Esophagus muscularis mucosa (tissue), 4 donors: ENCODE measurements around the gene WFDC1.

Experiments used
- EP300 ChIP-seq: sonication (generic); formaldehyde crosslinking; IDR thresholded peaks from one replicate; pipeline ENCODE4 v1.6.1; 2017; ENCODE audit warnings: antibody characterized with exemption
- POLR2A ChIP-seq: fragments of 450-650 bp; IDR thresholded peaks from one replicate; pipeline ENCODE4 v1.6.1; 2017; ENCODE audit warnings: antibody characterized with exemption, moderate library complexity, mild to moderate bottlenecking, low read depth
- TF ChIP-seq, protein P1 (sequence below), 3 experiments: fragments of 200-600 bp in 2 of 3; fragments of 450-650 bp in 1 of 3; sonication (generic) in 2 of 3; IDR thresholded peaks; one replicate each; pipeline ENCODE4 v1.5.1; 2017 to 2019; ENCODE audit warnings: antibody characterized with exemption in 3 of 3, mild to moderate bottlenecking in 2 of 3, moderate library complexity in 1 of 3

DNA sequence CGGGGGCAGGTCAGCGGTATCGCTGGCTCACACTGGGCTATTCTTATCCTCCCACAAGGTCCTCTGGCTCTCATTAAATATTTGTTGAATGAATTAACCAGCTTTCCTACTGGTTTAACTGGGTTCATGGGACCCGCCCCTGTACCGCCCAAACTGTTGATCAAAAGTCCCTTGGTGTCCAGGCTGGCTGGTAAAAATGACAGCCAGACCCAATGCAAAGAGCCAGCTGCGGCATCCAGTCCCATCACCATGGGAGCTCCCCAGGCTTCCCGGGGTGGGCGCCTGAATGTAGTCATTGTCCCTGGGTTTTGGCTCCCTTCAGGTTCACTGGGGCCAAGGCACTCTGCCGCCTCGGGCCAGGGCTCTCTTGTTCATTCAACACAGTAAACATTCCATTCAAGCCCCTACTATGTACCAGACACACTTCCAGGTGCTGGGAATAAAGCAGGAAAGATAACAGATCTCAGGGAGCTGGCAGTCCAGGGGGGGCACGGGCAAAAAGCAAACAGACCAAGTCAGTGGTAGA lies 62.0 kb downstream of the WFDC1 start:
- TF ChIP-seq, protein P1, sequence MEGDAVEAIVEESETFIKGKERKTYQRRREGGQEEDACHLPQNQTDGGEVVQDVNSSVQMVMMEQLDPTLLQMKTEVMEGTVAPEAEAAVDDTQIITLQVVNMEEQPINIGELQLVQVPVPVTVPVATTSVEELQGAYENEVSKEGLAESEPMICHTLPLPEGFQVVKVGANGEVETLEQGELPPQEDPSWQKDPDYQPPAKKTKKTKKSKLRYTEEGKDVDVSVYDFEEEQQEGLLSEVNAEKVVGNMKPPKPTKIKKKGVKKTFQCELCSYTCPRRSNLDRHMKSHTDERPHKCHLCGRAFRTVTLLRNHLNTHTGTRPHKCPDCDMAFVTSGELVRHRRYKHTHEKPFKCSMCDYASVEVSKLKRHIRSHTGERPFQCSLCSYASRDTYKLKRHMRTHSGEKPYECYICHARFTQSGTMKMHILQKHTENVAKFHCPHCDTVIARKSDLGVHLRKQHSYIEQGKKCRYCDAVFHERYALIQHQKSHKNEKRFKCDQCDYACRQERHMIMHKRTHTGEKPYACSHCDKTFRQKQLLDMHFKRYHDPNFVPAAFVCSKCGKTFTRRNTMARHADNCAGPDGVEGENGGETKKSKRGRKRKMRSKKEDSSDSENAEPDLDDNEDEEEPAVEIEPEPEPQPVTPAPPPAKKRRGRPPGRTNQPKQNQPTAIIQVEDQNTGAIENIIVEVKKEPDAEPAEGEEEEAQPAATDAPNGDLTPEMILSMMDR (IDR thresholded peaks at IDR 0.05) = no peak
- no peak for TF ChIP-seq POLR2A
- TF ChIP-seq EP300 = no peak
